Gastrocnemius medialis (tissue), 4 donors: ENCODE measurements around the gene IFITM5.
"Not testable (repeated sequence)": the region's sequence is repeated elsewhere in the genome, so short reads cannot be mapped to it uniquely, and the experiment has no call there.

Source experiments
- CTCF ChIP-seq, 5 experiments: fragments of 450-650 bp in 3 of 5; fragments of 200-600 bp in 2 of 5; sonication (generic) in 2 of 5; IDR thresholded peaks in 4 of 5; conservative IDR thresholded peaks in 1 of 5; 1 replicate in 4 of 5; 2 replicates in 1 of 5; pipeline ENCODE4 v1.5.1; 2016 to 2019; ENCODE audit warnings: antibody characterized with exemption in 5 of 5, mild to moderate bottlenecking in 3 of 5, moderate library complexity in 3 of 5
- POLR2A ChIP-seq, 2 donors: fragments of 450-650 bp; IDR thresholded peaks; one replicate each; pipeline ENCODE4 v1.6.1; 2017; ENCODE audit warnings: antibody characterized with exemption in 2 of 2, mild to moderate bottlenecking in 2 of 2, moderate library complexity in 2 of 2

- not testable (repeated sequence) for TF ChIP-seq CTCF (IDR thresholded peaks at IDR 0.05 in 4 of 5, conservative IDR thresholded peaks at IDR 0.05 in 1 of 5); POLR2A (IDR thresholded peaks at IDR 0.05)
These were observed 20.6 kb upstream of the IFITM5 start for GRCh38 chr11:319888-320273.
